Lower lobe of right lung (tissue), 2 donors: ENCODE data around the gene TENT4B. TPM values are rescaled to one million over a fixed set of nuclear protein-coding genes. Genes with fewer than 3 reads are reported as not detected.

Experiments used
- ATAC-seq, 2 donors: fragments of 200-7000 bp; cut with Tn5 transposase; one replicate each; pipeline ENCODE4 v1.9.1; 2020 to 2022; ENCODE audit warnings: mild to moderate bottlenecking in 2 of 2, moderate library complexity in 2 of 2
- DNase-seq: peaks from one replicate; pipeline ENCODE4 v3.0.0-alpha.2; 2020
- H3K27ac ChIP-seq: fragments of 200-600 bp; one replicate; pipeline ENCODE4 v1.8.0; 2022
- H3K27me3 ChIP-seq: fragments of 200-600 bp; one replicate; pipeline ENCODE4 v1.8.0; 2022; ENCODE audit warnings: low read depth
- H3K36me3 ChIP-seq: fragments of 200-600 bp; one replicate; pipeline ENCODE4 v1.8.0; 2022; ENCODE audit warnings: mild to moderate bottlenecking
- H3K4me1 ChIP-seq: fragments of 200-600 bp; one replicate; pipeline ENCODE4 v1.8.0; 2022
- H3K4me3 ChIP-seq: fragments of 200-600 bp; one replicate; pipeline ENCODE4 v1.8.0; 2022; ENCODE audit warnings: mild to moderate bottlenecking
- H3K9me3 ChIP-seq: fragments of 200-600 bp; one replicate; pipeline ENCODE4 v1.8.0; 2022
- CTCF ChIP-seq: fragments of 200-600 bp; IDR thresholded peaks from one replicate; pipeline ENCODE4 v1.8.0; 2022; ENCODE audit warnings: antibody characterized with exemption, mild to moderate bottlenecking
- intact Hi-C: fragments of 100-400 bp; cut with DNase I; formaldehyde crosslinking; loops from one replicate; pipeline ENCODE4 v1.11.0; 2022
- total RNA-seq: library from RNA; stranded (reverse); fragmentation: NEBNext Ultra II Directional; extraction: Animal tissue kit (Norgen Biotek cat#: 25700); gene quantifications from one replicate; pipeline ENCODE4 v1.2.1, GENCODE V29; 2021
- donor health status: DM: no; HTN: yes; CAD: no; lungs with severe emphysema.

The TENT4B gene
- total RNA-seq, 1 donor from 2014 or later = 12.8 TPM

GRCh38 chr16:50188619-50189136 is 35.6 kb downstream of the TENT4B start:
- ATAC-seq = no peak
- TF ChIP-seq CTCF = no peak
- Histone ChIP-seq H3K4me1 (peaks cover 38% of the 10 kb centered on the region), H3K27ac (no peak overlapping the region), H3K4me3 (no peak overlapping the region), H3K36me3 (no peaks in the 10 kb centered on the region), H3K9me3 (no peaks in the 10 kb centered on the region), H3K27me3 (no peaks in the 10 kb centered on the region)
- no peak for DNase-seq
- intact Hi-C loops = no loop called here

DNA sequence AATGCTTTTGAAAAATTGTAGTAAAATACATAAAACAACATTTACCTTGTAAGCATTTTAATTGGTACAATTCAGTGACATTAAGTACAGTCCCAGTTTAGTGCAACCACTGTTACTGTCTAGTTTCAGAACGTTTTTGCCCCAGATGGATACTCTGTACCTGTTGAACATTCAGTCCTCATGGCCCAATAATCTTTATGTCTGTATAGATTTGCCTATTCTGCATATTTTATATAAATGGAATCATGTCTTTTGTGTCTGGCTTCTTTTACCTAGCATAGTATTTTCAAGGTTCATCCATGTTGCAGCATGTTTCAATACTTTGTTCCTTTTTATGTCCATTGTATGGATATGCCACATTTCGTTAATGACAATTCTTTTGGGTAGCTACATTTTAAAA is 37.2 kb downstream of the TENT4B start:
- no peak for ATAC-seq
- no peaks in the 10 kb centered on the region for H3K36me3 ChIP-seq
- DNase-seq = no peak
- no peak for TF ChIP-seq CTCF
- no peak overlapping the region for H3K27ac ChIP-seq
- H3K9me3 ChIP-seq = no peaks in the 10 kb centered on the region
- no peaks in the 10 kb centered on the region for H3K27me3 ChIP-seq
- H3K4me1 ChIP-seq = peaks cover 38% of the 10 kb centered on the region
- intact Hi-C loops = no loop called here
- no peak overlapping the region for H3K4me3 ChIP-seq

GRCh38 chr16:50192386-50193050 is 39.4 kb downstream of the TENT4B start:
- no peak for TF ChIP-seq CTCF
- Histone ChIP-seq H3K4me1 (peaks cover 45% of the 10 kb centered on the region), H3K27ac (no peak overlapping the region), H3K36me3 (no peaks in the 10 kb centered on the region), H3K9me3 (no peaks in the 10 kb centered on the region), H3K4me3 (no peak overlapping the region), H3K27me3 (no peaks in the 10 kb centered on the region)
- intact Hi-C loops = no loop called here
- ATAC-seq (no peak), DNase-seq (no peak)

GRCh38 chr16:50193594-50193993 is 40.5 kb downstream of the TENT4B start:
- peak; percentile 49 to 65 for ATAC-seq
- intact Hi-C loops = no loop called here
- no peaks in the 10 kb centered on the region for H3K27me3 ChIP-seq
- H3K36me3 ChIP-seq = no peaks in the 10 kb centered on the region
- TF ChIP-seq CTCF = no peak
- no peak for DNase-seq
- no peak overlapping the region for H3K27ac ChIP-seq
- no peak overlapping the region for H3K4me3 ChIP-seq
- peaks cover 45% of the 10 kb centered on the region for H3K4me1 ChIP-seq
- no peaks in the 10 kb centered on the region for H3K9me3 ChIP-seq

DNA sequence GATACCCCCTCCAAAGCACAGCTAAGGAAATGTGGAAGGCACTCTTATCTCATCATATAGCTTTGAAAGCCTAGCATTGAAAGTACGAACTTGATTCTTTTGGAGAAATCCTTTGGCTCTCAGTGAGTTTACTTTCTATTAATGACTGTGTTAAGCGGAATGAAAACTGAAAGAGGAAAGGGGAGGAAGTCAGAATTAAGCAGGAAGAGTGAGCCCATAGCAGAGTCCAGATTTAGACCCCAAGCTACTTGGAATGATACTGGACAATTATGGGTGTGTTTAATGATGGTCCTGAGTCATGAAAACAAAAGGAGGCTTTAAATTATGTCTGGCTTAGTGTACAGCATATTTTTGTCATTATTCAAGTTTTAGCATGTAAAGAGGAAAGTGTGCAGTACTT is 42.2 kb downstream of the TENT4B start:
- Histone ChIP-seq H3K27ac (no peak overlapping the region), H3K4me1 (peaks cover 37% of the 10 kb centered on the region), H3K27me3 (no peaks in the 10 kb centered on the region), H3K9me3 (no peaks in the 10 kb centered on the region), H3K36me3 (no peaks in the 10 kb centered on the region), H3K4me3 (no peak overlapping the region)
- ATAC-seq (no peak), DNase-seq (no peak)
- intact Hi-C loops = no loop called here
- no peak for TF ChIP-seq CTCF
